ENCODE results near the gene PTBP3. TPM values are rescaled to one million over a fixed set of nuclear protein-coding genes. Genes with fewer than 3 reads are reported as not detected.
A peak's percentile ranks its signal among the peaks of the same experiment; 100 is the strongest.

PTBP3 gene
- total and polyA plus RNA-seq, 2 donors (not counting 1 experiment from before 2014, with no cell fraction given), result 16.7 to 28.7 TPM

GRCh38 chr9:112380825-112381221, 47.4 kb upstream of the PTBP3 start:
- Histone ChIP-seq H3K79me2 (ENCODE audit: control insufficient read depth, insufficient read depth, low read length) (peaks cover 28% of the 10 kb centered on the region), H3K4me3 (replicated peaks in 1 of 4; ENCODE audit: control extremely low read depth in 1 of 4, insufficient read depth in 1 of 4, low read depth in 3 of 4, low read length in 4 of 4) (peak overlapping the region; percentile 88 to 98 (median 91)), H3K4me1 (ENCODE audit: control insufficient read depth, extremely low read depth, insufficient read depth, low read length) (no peaks in the 10 kb centered on the region), H2AFZ (ENCODE audit: low read length) (peak overlapping the region; percentile 87), H3K36me3 (ENCODE audit: control insufficient read depth, insufficient read depth, low read length) (no peaks in the 10 kb centered on the region), H4K20me1 (ENCODE audit: control insufficient read depth, extremely low read depth, insufficient read depth, low read length) (no peaks in the 10 kb centered on the region), H3K9me3 (ENCODE audit: control insufficient read depth, insufficient read depth, low read depth, low read length) (no peaks in the 10 kb centered on the region), H3K27ac (ENCODE audit: insufficient read depth, low read length) (peak overlapping the region; percentile 99), H3K4me2 (ENCODE audit: extremely low read depth, insufficient read depth, low read length) (peak overlapping the region; percentile 98), H3K9ac (ENCODE audit: insufficient read depth, low read length) (peak overlapping the region; percentile 89), H3K27me3 (ENCODE audit: control insufficient read depth, insufficient read depth, low read length) (no peaks in the 10 kb centered on the region)
- no peak for TF ChIP-seq EZH2 (IDR thresholded peaks at IDR 0.05; ENCODE audit: low read length, missing control alignments)
- TF ChIP-seq, protein P1, sequence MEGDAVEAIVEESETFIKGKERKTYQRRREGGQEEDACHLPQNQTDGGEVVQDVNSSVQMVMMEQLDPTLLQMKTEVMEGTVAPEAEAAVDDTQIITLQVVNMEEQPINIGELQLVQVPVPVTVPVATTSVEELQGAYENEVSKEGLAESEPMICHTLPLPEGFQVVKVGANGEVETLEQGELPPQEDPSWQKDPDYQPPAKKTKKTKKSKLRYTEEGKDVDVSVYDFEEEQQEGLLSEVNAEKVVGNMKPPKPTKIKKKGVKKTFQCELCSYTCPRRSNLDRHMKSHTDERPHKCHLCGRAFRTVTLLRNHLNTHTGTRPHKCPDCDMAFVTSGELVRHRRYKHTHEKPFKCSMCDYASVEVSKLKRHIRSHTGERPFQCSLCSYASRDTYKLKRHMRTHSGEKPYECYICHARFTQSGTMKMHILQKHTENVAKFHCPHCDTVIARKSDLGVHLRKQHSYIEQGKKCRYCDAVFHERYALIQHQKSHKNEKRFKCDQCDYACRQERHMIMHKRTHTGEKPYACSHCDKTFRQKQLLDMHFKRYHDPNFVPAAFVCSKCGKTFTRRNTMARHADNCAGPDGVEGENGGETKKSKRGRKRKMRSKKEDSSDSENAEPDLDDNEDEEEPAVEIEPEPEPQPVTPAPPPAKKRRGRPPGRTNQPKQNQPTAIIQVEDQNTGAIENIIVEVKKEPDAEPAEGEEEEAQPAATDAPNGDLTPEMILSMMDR (conservative IDR thresholded peaks at IDR 0.05 in 1 of 2, IDR thresholded peaks at IDR 0.05 in 1 of 2; ENCODE audit: low read depth in 1 of 2, low read length in 2 of 2), result no peak
- peak; percentile 9 to 43 for DNase-seq (ENCODE audit: low read depth in 2 of 2)

- Histone ChIP-seq H3K79me2 (ENCODE audit: control insufficient read depth, insufficient read depth, low read length) (peaks cover 28% of the 10 kb centered on the region), H3K4me1 (ENCODE audit: control insufficient read depth, extremely low read depth, insufficient read depth, low read length) (no peaks in the 10 kb centered on the region)
- DNase-seq (ENCODE audit: low read depth in 2 of 2), result peak; percentile 41 to 57
Observed at GRCh38 chr9:112380102-112380824, 46.8 kb upstream of the PTBP3 start, which contains the start of gene HSDL2. HSDL2 (plus strand) TSS chr9:112380108; CDS start chr9:112380164, 56 bp downstream.

More at GRCh38 chr9:112380102-112380824, 46.8 kb upstream of the PTBP3 start, which contains the start of gene HSDL2:
- TF ChIP-seq EZH2 (IDR thresholded peaks at IDR 0.05; ENCODE audit: low read length, missing control alignments), result no peak
- TF ChIP-seq, protein P1 (conservative IDR thresholded peaks at IDR 0.05 in 1 of 2, IDR thresholded peaks at IDR 0.05 in 1 of 2; ENCODE audit: low read depth in 1 of 2, low read length in 2 of 2), result no peak
- Histone ChIP-seq H3K9ac (ENCODE audit: insufficient read depth, low read length) (peak within 1 kb of the TSS; percentile 98), H2AFZ (ENCODE audit: low read length) (peak within 1 kb of the TSS; percentile 97), H3K4me2 (ENCODE audit: extremely low read depth, insufficient read depth, low read length) (peak within 1 kb of the TSS; percentile 98), H3K27ac (ENCODE audit: insufficient read depth, low read length) (peak within 1 kb of the TSS; percentile 99), H3K27me3 (ENCODE audit: control insufficient read depth, insufficient read depth, low read length) (no peaks in the 10 kb centered on the region), H3K9me3 (ENCODE audit: control insufficient read depth, insufficient read depth, low read depth, low read length) (no peaks in the 10 kb centered on the region), H3K4me3 (replicated peaks in 1 of 4; ENCODE audit: control extremely low read depth in 1 of 4, insufficient read depth in 1 of 4, low read depth in 3 of 4, low read length in 4 of 4) (peak within 1 kb of the TSS; percentile 89 to 99 (median 91)), H3K36me3 (ENCODE audit: control insufficient read depth, insufficient read depth, low read length) (no peaks in the 10 kb centered on the region), H4K20me1 (ENCODE audit: control insufficient read depth, extremely low read depth, insufficient read depth, low read length) (no peaks in the 10 kb centered on the region)

Measured in fibroblast of lung (primary cell).